H1 (cell line): ENCODE data around the gene LARP6. TPM values are rescaled to one million over a fixed set of nuclear protein-coding genes. Genes with fewer than 3 reads are reported as not detected.

ENCODE experiments used
- CTCF ChIA-PET: fragments of 300-600 bp; sonication (Branson Sonifier 250); formaldehyde crosslinking; loops from one replicate; lab custom pipeline; 2021; ENCODE audit not compliant: partially characterized antibody; lab: Charles Lee
- POLR2A ChIA-PET: fragments of 300-600 bp; sonication (Branson Sonifier 250); formaldehyde crosslinking; loops from one replicate; lab custom pipeline; 2021; ENCODE audit warnings: inconsistent platforms; ENCODE audit not compliant: partially characterized antibody; lab: Charles Lee
- DNase-seq, 2 experiments: peaks; one replicate each; pipeline versions ENCODE4 v3.0.0 to v3.0.0-alpha.2; 2010 to 2022; ENCODE audit warnings: low spot score in 2 of 2, low read depth in 1 of 2, mixed read lengths in 1 of 2
- FAIRE-seq: peaks from 2 replicates; lab custom pipeline; 2011; peaks lifted over from hg19 to GRCh38; lab: Jason Lieb, UNC
- H2AFZ ChIP-seq: 2 replicates; pipeline ENCODE4 v1.8.1; 2012; ENCODE audit warnings: low read length, inconsistent platforms
- H2AK5ac ChIP-seq: 2 replicates; pipeline ENCODE4 v1.6.1; 2013; ENCODE audit warnings: low read depth, low read length
- H2BK120ac ChIP-seq: replicated peaks from 2 replicates; pipeline ENCODE3; 2013; ENCODE audit warnings: low read depth, low read length, inconsistent platforms
- H2BK12ac ChIP-seq: 2 replicates; pipeline ENCODE4 v1.6.1; 2013; ENCODE audit warnings: low read depth, low read length
- H2BK15ac ChIP-seq: 2 replicates; pipeline ENCODE4 v1.6.1; 2013; ENCODE audit warnings: low read length
- H2BK20ac ChIP-seq: 2 replicates; pipeline ENCODE4 v1.6.1; 2013; ENCODE audit warnings: low read length
- H2BK5ac ChIP-seq: 2 replicates; pipeline ENCODE4 v1.6.1; 2013; ENCODE audit warnings: low read depth, low read length
- H3K14ac ChIP-seq: 2 replicates; pipeline ENCODE4 v1.6.1; 2013; ENCODE audit warnings: inconsistent platforms; ENCODE audit not compliant: insufficient read length
- H3K18ac ChIP-seq: 2 replicates; pipeline ENCODE4 v1.6.1; 2013; ENCODE audit warnings: low read length; ENCODE audit errors: extremely low read depth
- H3K23ac ChIP-seq: 2 replicates; pipeline ENCODE4 v1.6.1; 2013; ENCODE audit warnings: inconsistent platforms; ENCODE audit not compliant: insufficient read length
- H3K23me2 ChIP-seq: 2 replicates; pipeline ENCODE4 v1.6.1; 2013; ENCODE audit warnings: low read depth, low read length
- H3K27ac ChIP-seq: 2 replicates; pipeline ENCODE4 v1.6.1; 2011; ENCODE audit warnings: low read depth, low read length, inconsistent platforms
- H3K27me3 ChIP-seq, 4 experiments: replicated peaks in 1 of 4; 1 replicate in 1 of 4; 2 replicates in 3 of 4; pipeline versions ENCODE4 v1.6.1 to v1.8.1; 2011 to 2013; ENCODE audit warnings: low read length in 3 of 4, mild to moderate bottlenecking in 3 of 4, inconsistent platforms in 2 of 4, mixed read lengths in 2 of 4, moderate library complexity in 1 of 4; ENCODE audit not compliant: control insufficient read depth in 3 of 4, insufficient read depth in 3 of 4; ENCODE audit errors: extremely low read depth in 1 of 4
- H3K36me3 ChIP-seq, 4 experiments: 2 replicates each; pipeline versions ENCODE4 v1.6.1 to v1.8.1; 2011 to 2013; ENCODE audit warnings: mild to moderate bottlenecking in 4 of 4, low read length in 3 of 4, moderate library complexity in 2 of 4, control low read depth in 1 of 4, inconsistent platforms in 1 of 4; ENCODE audit not compliant: insufficient read depth in 4 of 4, control insufficient read depth in 2 of 4
- H3K4ac ChIP-seq: replicated peaks from 2 replicates; pipeline ENCODE3; 2013; ENCODE audit warnings: low read length, low read depth, mixed read lengths, inconsistent platforms; ENCODE audit not compliant: insufficient read length
- H3K4me1 ChIP-seq, 4 experiments: replicated peaks in 1 of 4; 1 replicate in 1 of 4; 2 replicates in 3 of 4; pipeline versions ENCODE4 v1.6.1 to v1.8.1; 2011 to 2013; ENCODE audit warnings: low read length in 3 of 4, inconsistent platforms in 2 of 4, mixed read lengths in 1 of 4; ENCODE audit not compliant: insufficient read depth in 4 of 4, control insufficient read depth in 3 of 4
- H3K4me2 ChIP-seq, 2 experiments: 2 replicates each; pipeline versions ENCODE4 v1.6.1 to v1.8.1; 2011 to 2013; ENCODE audit warnings: low read depth in 2 of 2, low read length in 2 of 2, control low read depth in 1 of 2, inconsistent platforms in 1 of 2, mild to moderate bottlenecking in 1 of 2; ENCODE audit not compliant: insufficient read depth in 1 of 2
- H3K4me3 ChIP-seq, 4 experiments: fragments of 200-600, 300-600 bp in 1 of 4; sonication (generic), shearing (Covaris generic), sonication (Bioruptor Twin) in 1 of 4; 2 replicates each; pipeline versions ENCODE4 v1.5.1 to v1.8.1; 2011 to 2016; ENCODE audit warnings: low read length in 4 of 4, low read depth in 3 of 4, control low read depth in 2 of 4, inconsistent platforms in 2 of 4, mild to moderate bottlenecking in 2 of 4, mixed read lengths in 1 of 4, moderate library complexity in 1 of 4; ENCODE audit not compliant: insufficient read depth in 2 of 4; ENCODE audit errors: extremely low read depth in 1 of 4
- H3K56ac ChIP-seq: replicated peaks from 2 replicates; pipeline ENCODE3; 2013; ENCODE audit warnings: low read depth, mild to moderate bottlenecking, mixed read lengths, low read length, inconsistent platforms; ENCODE audit not compliant: insufficient read length
- H3K79me1 ChIP-seq: 2 replicates; pipeline ENCODE4 v1.6.1; 2013; ENCODE audit warnings: low read depth, low read length, control low read depth
- H3K79me2 ChIP-seq, 2 experiments: 2 replicates each; pipeline versions ENCODE4 v1.6.1 to v1.8.1; 2012 to 2013; ENCODE audit warnings: low read length in 2 of 2, mild to moderate bottlenecking in 2 of 2, inconsistent platforms in 1 of 2; ENCODE audit not compliant: insufficient read depth in 2 of 2, control insufficient read depth in 1 of 2
- H3K9ac ChIP-seq, 4 experiments: replicated peaks in 1 of 4; 1 replicate in 1 of 4; 2 replicates in 3 of 4; pipeline versions ENCODE4 v1.6.1 to v1.8.1; 2011 to 2013; ENCODE audit warnings: low read depth in 3 of 4, low read length in 3 of 4, control low read depth in 2 of 4, mild to moderate bottlenecking in 2 of 4, moderate library complexity in 2 of 4, inconsistent platforms in 1 of 4; ENCODE audit errors: extremely low read depth in 1 of 4
- H3K9me3 ChIP-seq, 2 experiments: 2 replicates each; pipeline versions ENCODE4 v1.6.1 to v1.8.1; 2012 to 2013; ENCODE audit warnings: mild to moderate bottlenecking in 2 of 2, moderate library complexity in 2 of 2, control low read depth in 1 of 2, inconsistent platforms in 1 of 2, low read depth in 1 of 2, low read length in 1 of 2, mixed read lengths in 1 of 2; ENCODE audit not compliant: insufficient read depth in 2 of 2
- H4K20me1 ChIP-seq, 2 experiments: replicated peaks in 1 of 2; 2 replicates each; pipeline versions ENCODE3 to v1.8.1; 2011 to 2013; ENCODE audit warnings: inconsistent platforms in 2 of 2, low read length in 2 of 2, mild to moderate bottlenecking in 1 of 2; ENCODE audit not compliant: insufficient read depth in 2 of 2, control insufficient read depth in 1 of 2
- H4K5ac ChIP-seq: 2 replicates; pipeline ENCODE4 v1.6.1; 2013; ENCODE audit warnings: low read length, low read depth, mixed read lengths, inconsistent platforms; ENCODE audit not compliant: insufficient read length
- H4K8ac ChIP-seq: 2 replicates; pipeline ENCODE4 v1.8.0; 2013; ENCODE audit warnings: mild to moderate bottlenecking, moderate library complexity, low read length, inconsistent platforms; ENCODE audit not compliant: insufficient read depth; ENCODE audit errors: extremely low read depth
- H4K91ac ChIP-seq: replicated peaks from 2 replicates; pipeline ENCODE3; 2013; ENCODE audit warnings: low read length, mixed read lengths, inconsistent platforms; ENCODE audit not compliant: insufficient read length
- ATF2 ChIP-seq: IDR thresholded peaks from 2 replicates; pipeline ENCODE4 v1.6.1; 2012; ENCODE audit warnings: low read length, inconsistent platforms
- ATF3 ChIP-seq: IDR thresholded peaks from 2 replicates; pipeline ENCODE4 v1.6.1; 2011; ENCODE audit warnings: low read depth, mild to moderate bottlenecking, low read length; ENCODE audit not compliant: insufficient read depth
- NRF1 ChIP-seq: IDR thresholded peaks from 2 replicates; pipeline ENCODE4 v1.6.1; 2011; ENCODE audit warnings: mild to moderate bottlenecking, low read depth, low read length, improper control_type of control experiment
- TBP ChIP-seq: IDR thresholded peaks from 2 replicates; pipeline ENCODE4 v1.6.1; 2011; ENCODE audit warnings: low read depth, low read length, improper control_type of control experiment
- WGBS, 2 experiments: shearing (Covaris generic) in 1 of 2; methylation state at CpG; one replicate each; pipeline versions ENCODE4 v1.1.6 to v1.1.7; 2013 to 2015; ENCODE audit warnings: low lambda C conversion rate in 2 of 2, mixed read lengths in 2 of 2, inconsistent platforms in 1 of 2, low coverage in 1 of 2, missing lambda C conversion rate in 1 of 2; ENCODE audit not compliant: insufficient replicate concordance in 2 of 2, insufficient coverage in 1 of 2, insufficient read length in 1 of 2; ENCODE audit errors: extremely low coverage in 1 of 2, missing lambda C conversion rate in 1 of 2; 5-methylcytosine and 5-hydroxymethylcytosine counted together
- polyA plus RNA-seq, 7 experiments: library from polyadenylated mRNA; depleted of rRNA in 3 of 7; stranded (reverse) in 5 of 7; unstranded in 2 of 7; fragments of >200 nt in 5 of 7; fragments of 200-250 nt in 2 of 7; gene quantifications; 1 replicate in 5 of 7; 2 replicates in 1 of 7; 4 replicates in 1 of 7; pipeline versions ENCODE4 v1.2.1 to v1.2.3, GENCODE V29; 2011 to 2013; ENCODE audit warnings: missing spikeins in 2 of 7, mixed read lengths in 2 of 7
- total RNA-seq: library from RNA; stranded (reverse); fragmentation: NEBNext Ultra II Directional; extraction: Animal tissue kit (Norgen Biotek cat#: 25700); gene quantifications from 2 replicates; pipeline ENCODE4 v1.2.1, GENCODE V29; 2021

Gene LARP6
- total and polyA plus RNA-seq, 2 of the 8 experiments (the other 6 are each of a cell fraction or from before 2014, with no cell fraction given) = 21.0 to 24.7 TPM

- POLR2A ChIA-PET = interaction anchor here (1.4 kb wide), 1 partner anchor 10 kb away, joined by 3 read pairs; no protein-coding TSS in a partner anchor
- H3K23me2 ChIP-seq = peaks cover 10% of the 10 kb centered on the region; the same call in 1 of the 2 replicates
- no peaks in the 10 kb centered on the region for H3K79me1 ChIP-seq
- H2AK5ac ChIP-seq = no peak overlapping the region
- FAIRE-seq (no peak), DNase-seq (no peak)
- no peaks in the 10 kb centered on the region for H4K20me1 ChIP-seq
- 77% methylated on average over 5 of the region's 5 CpGs; no CpG with 5 or more reads in 1 of the 2 experiments for WGBS, 2 experiments
- no peak overlapping the region for H4K91ac ChIP-seq
- TF ChIP-seq TBP (no peak), NRF1 (no peak), ATF3 (no peak), ATF2 (no peak)
- H3K4me3 ChIP-seq = no peak overlapping the region
- no peak overlapping the region for H3K9ac ChIP-seq
- peaks cover 3 to 8% (median 5%) of the 10 kb centered on the region in 4 experiments; a peak in 4 of 7 replicates for H3K4me1 ChIP-seq
- no peak overlapping the region for H4K8ac ChIP-seq
- H4K5ac ChIP-seq = no peak overlapping the region
- no peak overlapping the region for H3K27ac ChIP-seq
- CTCF ChIA-PET = interaction anchor here (0.6 to 2.4 kb wide), 5 partner anchors 11 to 46 kb away, joined by 3 to 6 read pairs (median 4); no protein-coding TSS in a partner anchor
- H2BK12ac ChIP-seq = no peak overlapping the region
- no peak overlapping the region for H3K14ac ChIP-seq
- H3K18ac ChIP-seq = no peak overlapping the region
- no peak overlapping the region for H2BK120ac ChIP-seq
- 0 out of 7 replicates have a peak, but pooled peaks cover 0 to 3% (median 0%) of the 10 kb centered on the region in 4 experiments for H3K27me3 ChIP-seq
- no peak overlapping the region for H3K4ac ChIP-seq
- H3K36me3 ChIP-seq = no peaks in the 10 kb centered on the region
- H2BK15ac ChIP-seq = no peak overlapping the region
- peaks cover 0 to 4% of the 10 kb centered on the region in 2 experiments; a peak in 1 of 4 replicates for H3K79me2 ChIP-seq
- no peak overlapping the region for H3K23ac ChIP-seq
- H3K4me2 ChIP-seq = no peak overlapping the region
- H3K9me3 ChIP-seq = no peaks in the 10 kb centered on the region
- H2BK5ac ChIP-seq = no peak overlapping the region
- H2BK20ac ChIP-seq = no peak overlapping the region
- H2AFZ ChIP-seq = no peak overlapping the region
- no peak overlapping the region for H3K56ac ChIP-seq
Observed at GRCh38 chr15:70856884-70857561, 3.1 kb upstream of the LARP6 start.
